SJCRH30 (cell line): ENCODE measurements around the gene METTL6. TPM values are rescaled to one million over a fixed set of nuclear protein-coding genes. Genes with fewer than 3 reads are reported as not detected.

ENCODE experiments used
- DNase-seq, 2 experiments: peaks; one replicate each; pipeline ENCODE4 v3.0.0-alpha.2; 2015 to 2020
- H3K27ac ChIP-seq: fragments of 250-450 bp; sonication (Bioruptor Pico); 2 replicates; pipeline ENCODE4 v1.5.1; 2020; ENCODE audit warnings: mild to moderate bottlenecking, moderate library complexity
- H3K27me3 ChIP-seq: fragments of 250-450 bp; sonication (Bioruptor Pico); 2 replicates; pipeline ENCODE4 v1.5.1; 2020; ENCODE audit warnings: mild to moderate bottlenecking, moderate library complexity
- H3K36me3 ChIP-seq: fragments of 250-450 bp; sonication (Bioruptor Pico); 2 replicates; pipeline ENCODE4 v1.5.1; 2020; ENCODE audit warnings: mild to moderate bottlenecking, moderate library complexity
- H3K4me1 ChIP-seq: fragments of 250-450 bp; sonication (Bioruptor Pico); 2 replicates; pipeline ENCODE4 v1.5.1; 2020; ENCODE audit warnings: mild to moderate bottlenecking, moderate library complexity
- H3K4me3 ChIP-seq: fragments of 250-450 bp; sonication (Bioruptor Pico); 2 replicates; pipeline ENCODE4 v1.5.1; 2020; ENCODE audit warnings: mild to moderate bottlenecking, moderate library complexity
- H3K9me3 ChIP-seq: fragments of 250-450 bp; sonication (Bioruptor Pico); replicated peaks from 2 replicates; pipeline ENCODE4 v1.5.1; 2020; ENCODE audit warnings: mild to moderate bottlenecking, moderate library complexity
- total RNA-seq: library from RNA; depleted of rRNA; stranded (reverse); fragments of >200 nt; shearing (Covaris generic); gene quantifications from 2 replicates; pipeline ENCODE4 v1.2.3, GENCODE V29; 2014

The METTL6 gene
- total RNA-seq, 1 experiment from 2014 or later: 23.8 TPM

DNA sequence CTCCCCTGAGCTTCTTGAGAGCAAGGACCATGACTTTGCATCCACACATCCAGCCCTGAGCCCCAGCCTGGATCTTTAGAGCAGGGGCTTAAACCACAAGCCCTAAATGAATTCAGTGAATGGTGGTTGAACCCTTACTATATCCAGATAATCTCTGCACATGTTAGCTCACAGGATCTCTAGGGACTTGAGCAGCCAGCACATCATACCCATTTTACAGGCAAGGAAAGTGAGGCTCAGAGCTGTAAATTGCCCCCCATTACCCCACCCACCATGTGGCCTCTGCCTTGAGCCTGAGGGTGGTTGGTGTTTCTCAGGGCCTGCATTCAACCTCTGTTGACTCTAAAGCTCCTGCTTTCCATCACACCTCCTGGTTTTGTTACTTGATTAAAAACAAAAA is 27.6 kb upstream of the METTL6 start:
- Histone ChIP-seq H3K27ac (no peak overlapping the region), H3K4me1 (no peaks in the 10 kb centered on the region)
- no peak for DNase-seq

DNA sequence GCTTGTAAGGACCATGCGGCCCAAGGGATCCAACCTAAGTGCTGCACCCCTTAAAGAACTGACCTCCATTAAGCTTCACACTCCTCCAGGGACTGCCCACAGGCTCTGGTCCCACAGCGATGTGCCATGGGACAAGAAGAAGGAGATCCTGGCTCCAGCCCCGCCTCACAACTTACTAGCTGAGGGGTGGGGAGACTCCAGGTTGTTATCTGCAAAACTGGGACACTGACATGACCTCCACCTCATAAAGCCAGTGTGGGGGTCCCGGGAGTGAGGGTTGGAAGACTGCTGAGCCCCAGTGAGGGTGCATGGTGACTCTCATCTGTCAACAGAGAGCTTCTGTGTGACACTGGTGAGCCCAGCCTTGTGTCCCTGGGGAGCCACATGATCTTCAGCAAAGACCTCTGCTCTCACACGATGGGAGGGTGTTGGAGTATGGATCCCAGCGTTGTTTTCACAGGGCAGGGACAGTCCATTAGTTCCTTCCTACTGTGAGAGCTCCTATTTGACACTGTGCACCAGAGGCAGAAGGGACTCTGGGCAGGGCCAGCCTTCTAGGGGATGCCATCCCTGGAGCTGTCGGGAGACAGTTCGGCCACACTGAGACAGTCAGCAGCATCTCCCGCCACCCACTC is 26.8 kb upstream of the METTL6 start:
- no peak for DNase-seq
- no peak overlapping the region for H3K4me3 ChIP-seq
- no peak overlapping the region for H3K27ac ChIP-seq
- no peaks in the 10 kb centered on the region for H3K4me1 ChIP-seq
- H3K9me3 ChIP-seq: no peaks in the 10 kb centered on the region
- no peaks in the 10 kb centered on the region for H3K27me3 ChIP-seq
- H3K36me3 ChIP-seq: no peaks in the 10 kb centered on the region

More for the DNA sequence above, 27.6 kb upstream of the METTL6 start:
- no peaks in the 10 kb centered on the region for H3K27me3 ChIP-seq
- H3K4me3 ChIP-seq: no peak overlapping the region
- H3K9me3 ChIP-seq: no peaks in the 10 kb centered on the region
- H3K36me3 ChIP-seq: no peaks in the 10 kb centered on the region

- no peaks in the 10 kb centered on the region for H3K9me3 ChIP-seq
- H3K27me3 ChIP-seq: no peaks in the 10 kb centered on the region
- H3K36me3 ChIP-seq: no peaks in the 10 kb centered on the region
- no peak for DNase-seq
- no peaks in the 10 kb centered on the region for H3K4me1 ChIP-seq
- no peak overlapping the region for H3K4me3 ChIP-seq
- H3K27ac ChIP-seq: no peak overlapping the region
Measured at GRCh38 chr3:15453501-15453900, 26.2 kb upstream of the METTL6 start.

DNA sequence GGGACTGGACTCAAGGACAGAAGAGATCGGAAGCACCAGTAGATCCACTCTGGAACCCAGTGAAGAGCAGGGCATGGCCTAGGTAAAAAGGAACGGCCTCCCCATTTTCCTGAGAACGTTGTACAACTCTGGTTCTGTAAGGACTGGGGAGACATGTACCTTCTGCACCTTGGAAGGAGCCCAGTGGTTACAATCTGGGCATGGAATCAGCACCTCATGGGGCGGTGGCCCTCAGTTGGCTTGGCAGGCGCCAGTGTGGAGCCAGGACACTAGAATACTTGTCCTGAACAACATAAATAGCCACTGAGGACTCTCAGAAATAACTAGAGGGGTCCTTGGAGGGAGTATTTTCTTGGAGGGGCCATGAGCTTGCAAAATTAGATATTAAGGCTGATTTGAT is 25.6 kb upstream of the METTL6 start:
- no peak overlapping the region for H3K4me3 ChIP-seq
- no peaks in the 10 kb centered on the region for H3K4me1 ChIP-seq
- no peak for DNase-seq
- no peak overlapping the region for H3K27ac ChIP-seq
- no peaks in the 10 kb centered on the region for H3K9me3 ChIP-seq
- H3K36me3 ChIP-seq: no peaks in the 10 kb centered on the region
- no peaks in the 10 kb centered on the region for H3K27me3 ChIP-seq

- H3K27me3 ChIP-seq: no peaks in the 10 kb centered on the region
- H3K4me1 ChIP-seq: no peaks in the 10 kb centered on the region
- no peaks in the 10 kb centered on the region for H3K9me3 ChIP-seq
- H3K36me3 ChIP-seq: no peaks in the 10 kb centered on the region
- no peak overlapping the region for H3K27ac ChIP-seq
- no peak overlapping the region for H3K4me3 ChIP-seq
- DNase-seq: no peak
Measured at GRCh38 chr3:15452156-15452555, 24.8 kb upstream of the METTL6 start.

- Histone ChIP-seq H3K4me3 (no peak overlapping the region), H3K4me1 (no peaks in the 10 kb centered on the region), H3K9me3 (no peaks in the 10 kb centered on the region), H3K27ac (no peak overlapping the region), H3K27me3 (no peaks in the 10 kb centered on the region), H3K36me3 (no peaks in the 10 kb centered on the region)
- no peak for DNase-seq
Measured at GRCh38 chr3:15451216-15452113, 24.1 kb upstream of the METTL6 start.

DNA sequence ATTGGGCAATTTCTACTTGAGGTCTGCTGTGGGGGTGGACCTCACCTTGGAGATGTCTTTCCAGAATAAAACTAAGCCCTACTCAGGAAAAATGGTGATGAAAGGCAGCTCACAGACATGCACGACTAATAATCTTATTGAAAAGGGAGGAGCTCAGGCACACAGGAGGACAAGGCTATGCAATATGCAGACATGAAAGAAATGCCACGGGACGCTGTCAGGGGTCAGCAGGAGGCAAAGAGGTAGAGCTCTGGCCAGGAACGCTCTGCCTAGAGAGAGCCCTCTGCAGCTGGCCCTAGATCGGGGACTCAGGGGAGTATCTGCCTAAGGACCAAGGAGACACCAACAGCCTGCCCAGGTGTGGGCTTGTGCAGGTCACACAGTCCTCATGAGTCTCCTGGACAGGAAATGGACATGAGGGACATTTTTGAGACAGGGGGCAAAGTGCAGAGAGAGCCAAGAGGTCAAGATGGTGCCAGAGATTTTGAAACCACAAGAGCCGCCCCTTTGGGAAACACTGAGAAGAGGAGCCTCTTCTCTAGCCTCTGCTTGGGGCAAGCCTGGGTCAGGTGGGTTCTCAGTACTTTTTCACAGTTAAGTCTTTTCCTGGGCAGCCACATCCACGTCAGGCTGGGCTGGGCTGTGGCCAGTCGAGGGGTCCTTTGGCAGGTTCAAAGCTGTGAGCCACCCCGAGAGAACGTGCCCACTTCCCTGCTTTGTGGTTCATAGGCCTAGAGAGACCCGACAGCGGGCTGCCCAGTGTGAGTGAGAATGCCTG is 23.3 kb upstream of the METTL6 start:
- H3K4me3 ChIP-seq: no peak overlapping the region
- H3K27ac ChIP-seq: no peak overlapping the region
- no peak for DNase-seq
- no peaks in the 10 kb centered on the region for H3K9me3 ChIP-seq
- H3K27me3 ChIP-seq: no peaks in the 10 kb centered on the region
- no peaks in the 10 kb centered on the region for H3K4me1 ChIP-seq
- H3K36me3 ChIP-seq: no peaks in the 10 kb centered on the region

DNA sequence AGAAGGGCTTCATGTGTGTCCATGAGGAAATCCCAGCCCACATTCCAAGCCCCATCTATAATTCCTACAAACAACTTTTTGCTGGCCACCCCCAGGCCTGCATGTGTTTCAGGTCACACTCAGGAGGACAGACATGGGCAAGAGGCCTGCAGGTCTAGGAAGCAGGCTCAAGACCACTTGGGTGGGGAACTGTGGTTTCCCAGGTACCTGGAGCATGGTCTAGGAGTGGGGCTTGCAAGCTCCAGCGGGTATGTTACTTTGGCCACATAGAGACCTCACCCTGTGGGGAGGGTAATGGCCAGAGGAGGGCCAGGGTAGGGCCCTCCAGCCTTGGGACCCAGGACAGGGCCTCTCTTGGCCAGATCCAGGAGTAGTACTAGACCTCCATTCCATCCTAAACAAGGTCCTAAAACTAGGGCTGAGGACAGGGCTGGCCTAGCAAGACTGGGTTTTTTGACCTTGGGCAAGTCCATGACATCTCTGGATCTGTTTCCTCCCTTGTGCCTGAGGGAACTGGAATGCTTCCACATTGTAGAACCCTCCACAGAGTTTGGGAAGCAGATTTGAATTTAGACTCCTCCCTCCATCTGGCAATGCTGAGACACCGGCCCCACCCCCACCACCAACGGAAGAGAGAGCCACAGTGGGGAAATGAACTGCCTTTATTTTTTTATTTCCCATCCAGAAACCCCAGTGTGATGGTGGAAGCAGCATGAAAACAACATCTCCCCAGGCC is 22.3 kb upstream of the METTL6 start:
- Histone ChIP-seq H3K4me3 (no peak overlapping the region), H3K4me1 (no peaks in the 10 kb centered on the region), H3K9me3 (no peaks in the 10 kb centered on the region), H3K27me3 (no peaks in the 10 kb centered on the region), H3K27ac (no peak overlapping the region), H3K36me3 (no peaks in the 10 kb centered on the region)
- no peak for DNase-seq

GRCh38 chr3:15443826-15444524 is 16.6 kb upstream of the METTL6 start:
- H3K27me3 ChIP-seq: no peaks in the 10 kb centered on the region
- H3K36me3 ChIP-seq: peaks cover 15% of the 10 kb centered on the region
- H3K4me1 ChIP-seq: no peaks in the 10 kb centered on the region
- H3K9me3 ChIP-seq: no peaks in the 10 kb centered on the region
- no peak overlapping the region for H3K27ac ChIP-seq
- no peak for DNase-seq
- H3K4me3 ChIP-seq: no peak overlapping the region

DNA sequence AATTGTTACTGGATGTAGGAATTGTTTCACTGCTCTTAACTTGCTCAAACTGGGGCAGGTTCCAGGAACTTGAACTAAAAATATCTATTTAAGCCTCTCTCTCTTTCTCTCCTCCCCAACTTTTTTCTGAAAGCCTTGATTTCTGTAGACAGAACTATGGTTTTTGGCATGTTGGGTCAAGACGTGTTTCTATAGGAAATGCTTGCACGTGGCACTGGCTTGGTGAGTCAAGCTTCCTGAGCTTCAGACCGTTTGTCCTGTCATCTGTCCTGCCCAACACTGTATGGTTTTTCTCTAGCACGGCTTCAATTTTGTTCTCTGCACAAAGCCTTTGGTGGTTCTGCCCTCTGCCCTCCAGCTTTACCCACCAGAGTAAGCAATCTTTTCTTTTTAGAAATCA is 13.5 kb upstream of the METTL6 start:
- H3K27me3 ChIP-seq: no peaks in the 10 kb centered on the region
- no peak overlapping the region for H3K4me3 ChIP-seq
- H3K4me1 ChIP-seq: no peaks in the 10 kb centered on the region
- H3K36me3 ChIP-seq: peaks cover 29% of the 10 kb centered on the region
- H3K27ac ChIP-seq: no peak overlapping the region
- H3K9me3 ChIP-seq: no peaks in the 10 kb centered on the region
- no peak for DNase-seq

DNA sequence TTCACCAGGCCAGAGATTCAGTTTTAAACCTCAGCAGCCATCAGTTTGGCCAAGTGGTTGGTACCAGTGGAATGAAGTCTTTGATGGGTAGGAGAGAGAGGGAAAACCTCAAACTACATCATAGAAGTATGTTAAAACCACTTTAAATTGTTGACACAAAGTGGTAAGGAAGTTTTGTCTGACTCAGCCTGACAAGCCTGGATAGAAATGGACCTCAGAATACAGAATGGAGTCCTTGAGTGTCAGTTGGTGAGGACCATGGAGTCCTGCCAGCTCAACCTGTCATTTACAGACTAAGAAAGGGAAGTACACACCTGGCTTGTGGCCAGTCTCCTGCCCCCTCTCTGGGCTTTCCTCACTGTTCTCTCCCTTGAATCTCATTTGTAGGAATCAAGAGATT is 12.1 kb upstream of the METTL6 start:
- DNase-seq: no peak

DNA sequence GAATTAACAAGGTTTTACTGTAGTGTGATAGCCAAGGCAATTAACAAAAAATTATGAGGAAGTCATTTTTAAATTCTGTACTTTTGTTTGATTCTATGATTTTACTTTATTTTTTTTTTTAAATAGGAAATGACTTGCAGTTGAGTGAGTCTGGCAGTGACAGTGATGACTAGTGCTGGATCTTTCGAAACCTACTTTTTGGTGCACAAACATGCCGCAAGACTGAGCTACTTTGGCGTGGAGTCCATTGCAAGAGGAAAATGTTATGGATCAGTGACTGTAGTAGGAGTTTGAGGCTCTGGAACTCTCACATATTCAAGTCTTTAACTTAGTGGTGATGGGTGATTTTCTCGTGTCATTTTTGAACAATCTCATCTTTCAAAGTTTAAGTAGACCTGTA is 11.6 kb upstream of the METTL6 start:
- Histone ChIP-seq H3K36me3 (peaks cover 43% of the 10 kb centered on the region), H3K4me3 (no peak overlapping the region), H3K27ac (no peak overlapping the region), H3K9me3 (no peaks in the 10 kb centered on the region), H3K4me1 (no peaks in the 10 kb centered on the region), H3K27me3 (no peaks in the 10 kb centered on the region)
- DNase-seq: no peak

More for the DNA sequence above, 12.1 kb upstream of the METTL6 start:
- peaks cover 41% of the 10 kb centered on the region for H3K36me3 ChIP-seq
- H3K27me3 ChIP-seq: no peaks in the 10 kb centered on the region
- H3K4me1 ChIP-seq: no peaks in the 10 kb centered on the region
- no peaks in the 10 kb centered on the region for H3K9me3 ChIP-seq
- H3K4me3 ChIP-seq: no peak overlapping the region
- no peak overlapping the region for H3K27ac ChIP-seq

DNA sequence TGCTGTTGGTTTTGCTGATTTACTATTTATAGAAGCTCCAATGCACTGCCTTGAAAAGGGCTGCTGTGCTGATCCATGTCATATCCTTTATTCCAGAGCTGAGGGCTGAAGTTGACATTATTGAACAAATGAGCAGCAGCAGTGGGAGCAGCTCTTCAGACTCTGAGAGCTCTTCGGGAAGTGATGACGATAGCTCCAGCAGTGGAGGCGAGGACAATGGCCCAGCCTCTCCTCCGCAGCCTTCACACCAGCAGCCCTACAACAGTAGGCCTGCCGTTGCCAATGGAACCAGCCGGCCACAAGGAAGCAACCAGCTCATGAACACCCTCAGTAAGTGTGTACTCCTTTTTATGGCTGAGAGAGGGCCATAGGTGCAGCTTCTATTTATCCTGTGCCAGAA is 8.9 kb upstream of the METTL6 start:
- no peak for DNase-seq
- Histone ChIP-seq H3K4me1 (no peaks in the 10 kb centered on the region), H3K36me3 (peaks cover 44% of the 10 kb centered on the region), H3K27ac (no peak overlapping the region), H3K9me3 (no peaks in the 10 kb centered on the region), H3K27me3 (no peaks in the 10 kb centered on the region), H3K4me3 (no peak overlapping the region)

DNA sequence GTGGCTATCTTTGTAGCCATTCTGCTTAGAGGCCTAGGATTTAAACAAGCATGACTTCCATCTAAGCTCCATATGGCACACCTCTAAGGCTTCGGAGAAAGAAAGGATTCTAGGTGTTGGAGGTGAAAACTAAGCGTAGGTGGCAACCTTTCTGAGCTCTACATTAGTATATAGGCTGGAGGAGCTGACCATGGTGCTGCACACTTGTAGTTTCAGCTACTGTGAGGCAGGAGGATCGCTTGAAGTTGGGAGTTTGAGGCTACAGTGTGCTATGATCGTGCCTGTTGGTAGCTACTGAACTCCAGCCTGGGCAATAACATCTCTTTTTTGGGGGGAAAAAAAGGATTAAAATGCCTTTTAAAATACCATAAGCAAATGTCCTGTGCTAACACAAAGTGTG is 7.4 kb upstream of the METTL6 start:
- H3K4me3 ChIP-seq: no peak overlapping the region
- H3K27ac ChIP-seq: no peak overlapping the region
- no peaks in the 10 kb centered on the region for H3K4me1 ChIP-seq
- no peaks in the 10 kb centered on the region for H3K9me3 ChIP-seq
- DNase-seq: no peak
- peaks cover 46% of the 10 kb centered on the region for H3K36me3 ChIP-seq
- no peaks in the 10 kb centered on the region for H3K27me3 ChIP-seq
